Coronary artery (tissue), 2 donors: Measurements from ENCODE around the gene YY1AP1.
"Not testable (repeated sequence)": the region's sequence is repeated elsewhere in the genome, so short reads cannot be mapped to it uniquely, and the experiment has no call there.

ENCODE experiments used
- DNase-seq: peaks from one replicate; pipeline ENCODE4 v3.0.0-alpha.2; 2017; ENCODE audit warnings: low spot score
- H3K27ac ChIP-seq, 2 donors: fragments of 200-600 bp; sonication (generic); one replicate each; pipeline ENCODE4 v1.5.1; 2016 to 2019
- H3K4me3 ChIP-seq: fragments of 200-600 bp; sonication (generic); 2 replicates; pipeline ENCODE4 v1.5.1; 2016; ENCODE audit warnings: mild to moderate bottlenecking, moderate library complexity
- TF ChIP-seq, protein P1 (sequence below): fragments of 200-600 bp; sonication (generic); IDR thresholded peaks from one replicate; pipeline ENCODE4 v1.5.1; 2019; ENCODE audit warnings: antibody characterized with exemption

YY1AP1 gene

GRCh38 chr1:155649676-155650075 is 38.9 kb downstream of the YY1AP1 start:
- DNase-seq, result no peak
- TF ChIP-seq, protein P1, sequence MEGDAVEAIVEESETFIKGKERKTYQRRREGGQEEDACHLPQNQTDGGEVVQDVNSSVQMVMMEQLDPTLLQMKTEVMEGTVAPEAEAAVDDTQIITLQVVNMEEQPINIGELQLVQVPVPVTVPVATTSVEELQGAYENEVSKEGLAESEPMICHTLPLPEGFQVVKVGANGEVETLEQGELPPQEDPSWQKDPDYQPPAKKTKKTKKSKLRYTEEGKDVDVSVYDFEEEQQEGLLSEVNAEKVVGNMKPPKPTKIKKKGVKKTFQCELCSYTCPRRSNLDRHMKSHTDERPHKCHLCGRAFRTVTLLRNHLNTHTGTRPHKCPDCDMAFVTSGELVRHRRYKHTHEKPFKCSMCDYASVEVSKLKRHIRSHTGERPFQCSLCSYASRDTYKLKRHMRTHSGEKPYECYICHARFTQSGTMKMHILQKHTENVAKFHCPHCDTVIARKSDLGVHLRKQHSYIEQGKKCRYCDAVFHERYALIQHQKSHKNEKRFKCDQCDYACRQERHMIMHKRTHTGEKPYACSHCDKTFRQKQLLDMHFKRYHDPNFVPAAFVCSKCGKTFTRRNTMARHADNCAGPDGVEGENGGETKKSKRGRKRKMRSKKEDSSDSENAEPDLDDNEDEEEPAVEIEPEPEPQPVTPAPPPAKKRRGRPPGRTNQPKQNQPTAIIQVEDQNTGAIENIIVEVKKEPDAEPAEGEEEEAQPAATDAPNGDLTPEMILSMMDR, result no peak
- Histone ChIP-seq H3K4me3 (no peak overlapping the region), H3K27ac (no peak overlapping the region)

DNA sequence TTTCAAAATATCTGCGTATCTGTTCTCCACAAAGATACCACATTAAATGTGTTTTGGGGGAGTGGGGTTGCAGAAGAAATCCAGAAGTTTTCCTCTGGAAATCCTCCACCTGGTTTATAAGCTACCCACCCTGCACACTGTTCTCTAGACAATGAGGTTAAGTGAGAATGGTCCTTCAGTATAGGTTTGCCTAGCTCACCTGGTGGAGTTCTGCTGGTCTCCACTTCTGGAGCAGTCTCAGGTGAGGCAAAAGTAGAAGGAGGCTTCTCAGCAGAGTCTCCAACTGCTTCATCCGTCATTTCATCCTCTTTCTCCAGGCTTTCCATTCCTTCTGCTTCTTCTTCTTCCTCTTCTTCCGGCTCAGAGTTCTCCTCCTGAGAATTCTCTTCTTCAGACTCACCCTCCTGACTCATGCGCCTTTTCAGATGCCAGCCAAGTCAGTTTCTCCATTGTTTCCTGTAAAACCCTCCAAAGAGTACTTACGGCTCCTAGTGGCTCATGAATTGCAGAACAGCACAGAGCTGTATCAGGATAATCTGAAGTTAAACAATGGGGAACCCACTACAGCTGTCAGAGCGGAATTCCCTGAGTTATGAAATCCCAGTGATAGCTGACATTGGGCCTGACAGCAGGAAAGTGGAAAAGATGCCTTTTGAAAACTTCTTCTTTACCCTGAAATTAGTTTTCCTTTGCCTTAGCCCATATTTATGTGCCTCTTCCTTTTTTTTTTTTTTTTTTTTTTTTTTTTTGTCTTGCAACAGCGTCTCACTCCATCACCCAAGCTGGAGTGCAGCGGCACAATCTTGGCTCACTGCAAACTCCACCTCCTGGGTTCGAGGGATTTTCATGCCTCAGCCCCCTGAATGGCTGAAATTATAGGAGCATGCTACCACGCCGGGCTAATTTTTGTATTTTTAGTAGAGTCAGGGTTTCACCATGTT is 40.1 kb downstream of the YY1AP1 start:
- Histone ChIP-seq H3K4me3 (peak overlapping the region; percentile 44), H3K27ac (peak overlapping the region in 1 of 2 donors; percentile 65)
- DNase-seq, result no peak
- TF ChIP-seq, protein P1, result no peak

DNA sequence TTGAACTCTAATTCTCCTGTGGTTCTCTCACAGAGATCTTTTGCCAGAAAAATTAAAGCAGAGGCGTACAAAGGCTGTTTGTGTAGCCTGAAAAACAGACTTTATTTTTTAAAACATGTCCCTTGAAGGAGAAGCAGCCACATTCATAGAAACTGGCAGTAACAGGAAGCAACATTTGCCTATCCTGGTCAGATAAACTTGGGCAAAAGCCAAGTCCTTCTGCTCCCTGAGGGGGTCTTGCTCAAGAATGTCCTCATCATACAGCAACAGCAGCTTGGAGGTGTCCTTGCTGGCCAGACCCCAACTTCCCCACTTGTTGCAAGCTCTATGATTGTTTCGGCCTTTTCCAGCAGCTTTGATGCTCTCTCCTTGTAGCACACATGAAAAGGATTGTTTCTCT is 42.3 kb downstream of the YY1AP1 start:
- DNase-seq, result no peak
- H3K4me3 ChIP-seq, result no peak overlapping the region
- no peak overlapping the region for H3K27ac ChIP-seq

GRCh38 chr1:155645648-155646047 is 42.9 kb downstream of the YY1AP1 start:
- H3K4me3 ChIP-seq, result no peak overlapping the region
- DNase-seq, result no peak
- TF ChIP-seq, protein P1, result no peak
- no peak overlapping the region for H3K27ac ChIP-seq

More for the DNA sequence above, 42.3 kb downstream of the YY1AP1 start:
- TF ChIP-seq, protein P1, result no peak

- no peak overlapping the region for H3K27ac ChIP-seq
These were observed 43.5 kb downstream of the YY1AP1 start for GRCh38 chr1:155645034-155645598.

GRCh38 chr1:155643230-155643629 is 45.3 kb downstream of the YY1AP1 start:
- TF ChIP-seq, protein P1, result no peak
- no peak overlapping the region for H3K27ac ChIP-seq
- DNase-seq, result no peak
- no peak overlapping the region for H3K4me3 ChIP-seq

More at GRCh38 chr1:155645034-155645598, 43.5 kb downstream of the YY1AP1 start:
- TF ChIP-seq, protein P1, result no peak
- no peak for DNase-seq
- H3K4me3 ChIP-seq, result no peak overlapping the region

DNA sequence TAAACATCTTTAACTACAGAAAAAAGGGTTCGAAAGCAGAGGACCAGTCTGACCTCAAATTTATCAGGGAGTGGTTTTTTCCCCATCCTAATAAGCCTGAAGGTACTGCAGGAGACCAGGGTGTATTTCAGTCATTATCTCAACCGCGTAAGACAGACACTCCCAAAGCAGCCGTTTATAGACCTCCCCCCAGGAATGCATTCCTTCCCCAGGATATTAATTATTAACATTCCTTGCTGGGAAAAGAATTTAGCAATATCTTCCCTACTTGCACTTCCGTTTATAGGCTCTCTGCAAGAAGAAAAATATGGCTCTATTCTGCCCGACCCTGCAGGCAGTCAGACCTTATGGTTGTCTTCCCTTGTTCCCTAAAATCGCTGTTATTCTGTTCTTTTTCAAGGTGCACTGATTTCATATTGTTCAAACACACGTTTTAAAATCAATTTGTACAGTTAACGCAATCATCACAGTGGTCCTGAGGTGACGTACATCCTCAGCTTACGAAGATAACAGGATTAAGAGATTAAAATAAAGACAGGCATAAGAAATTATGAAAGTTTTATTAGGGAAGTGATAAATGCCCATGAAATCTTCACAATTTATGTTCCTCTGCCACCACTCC is 45.9 kb downstream of the YY1AP1 start:
- not testable (repeated sequence) for DNase-seq, H3K27ac ChIP-seq, H3K4me3 ChIP-seq
